WTC11 (cell line): ENCODE results near the gene FBXO31. TPM values are rescaled to one million over a fixed set of nuclear protein-coding genes. Genes with fewer than 3 reads are reported as not detected.
A peak's percentile ranks its signal among the peaks of the same experiment; 100 is the strongest.

Experiments used
- ATAC-seq: fragments of 200-7000 bp; cut with Tn5 transposase; 2 replicates; pipeline ENCODE4 v1.10.0; 2021; ENCODE audit warnings: mild to moderate bottlenecking, moderate library complexity
- CTCF ChIA-PET: fragments of 300-600 bp; sonication (Branson Sonifier 250); formaldehyde crosslinking; loops from one replicate; lab custom pipeline; 2021; ENCODE audit warnings: antibody characterized with exemption; lab: Charles Lee
- POLR2A ChIA-PET: fragments of 350-600 bp; sonication (Branson Sonifier 250); formaldehyde crosslinking; loops from one replicate; lab custom pipeline; 2021; ENCODE audit warnings: antibody characterized with exemption; lab: Charles Lee
- DNase-seq: peaks from one replicate; pipeline ENCODE4 v3.0.0; 2021; ENCODE audit warnings: low spot score
- H3K27ac Mint-ChIP-seq: 2 replicates; pipeline ENCODE4 v1.8.0; 2021; ENCODE audit warnings: mixed read lengths
- H3K27me3 Mint-ChIP-seq: 2 replicates; pipeline ENCODE4 v1.8.0; 2021; ENCODE audit warnings: low read depth, mild to moderate bottlenecking, moderate library complexity, mixed read lengths
- H3K36me3 Mint-ChIP-seq: 2 replicates; pipeline ENCODE4 v1.8.0; 2021; ENCODE audit warnings: mixed read lengths
- H3K4me1 Mint-ChIP-seq: 2 replicates; pipeline ENCODE4 v1.8.0; 2022; ENCODE audit warnings: mixed read lengths
- H3K4me3 Mint-ChIP-seq: 2 replicates; pipeline ENCODE4 v1.8.0; 2021; ENCODE audit warnings: mild to moderate bottlenecking, moderate library complexity, mixed read lengths
- H3K9me3 Mint-ChIP-seq: 2 replicates; pipeline ENCODE4 v1.8.0; 2021; ENCODE audit warnings: mixed read lengths
- CTCF ChIP-seq: fragments of 200-600 bp; IDR thresholded peaks from 2 replicates; pipeline ENCODE4 v1.8.0; 2022; ENCODE audit warnings: antibody characterized with exemption
- FOXJ3 ChIP-seq: sonication (generic); formaldehyde crosslinking; IDR thresholded peaks from 2 replicates; pipeline ENCODE4 v1.9.0; 2021; ENCODE audit warnings: missing genetic modification reagents, mild to moderate bottlenecking, borderline replicate concordance
- FOXP1 ChIP-seq: sonication (generic); formaldehyde crosslinking; IDR thresholded peaks from 2 replicates; pipeline ENCODE4 v1.8.0; 2022; ENCODE audit warnings: missing genetic modification reagents, mild to moderate bottlenecking, moderate library complexity, borderline replicate concordance
- GABPB1 ChIP-seq: sonication (generic); formaldehyde crosslinking; IDR thresholded peaks from 2 replicates; pipeline ENCODE4 v1.8.1; 2023; ENCODE audit warnings: mild to moderate bottlenecking, missing genetic modification reagents
- HMGA2 ChIP-seq: fragments of 250-450 bp; sonication (Bioruptor Pico); IDR thresholded peaks from 2 replicates; pipeline ENCODE4 v1.4.0; 2021; ENCODE audit warnings: mild to moderate bottlenecking, moderate library complexity
- JAZF1 ChIP-seq: fragments of 250-450 bp; sonication (Bioruptor Pico); IDR thresholded peaks from 2 replicates; pipeline ENCODE4 v1.9.0; 2021; ENCODE audit warnings: moderate library complexity, mild to moderate bottlenecking, inconsistent platforms
- JUN ChIP-seq: sonication (generic); formaldehyde crosslinking; IDR thresholded peaks from 2 replicates; pipeline ENCODE4 v1.8.0; 2023; ENCODE audit warnings: mild to moderate bottlenecking, missing genetic modification reagents
- KAT7 ChIP-seq: sonication (generic); formaldehyde crosslinking; IDR thresholded peaks from 2 replicates; pipeline ENCODE4 v1.8.1; 2023; ENCODE audit warnings: missing genetic modification reagents, mild to moderate bottlenecking, borderline replicate concordance
- MXD4 ChIP-seq: fragments of 250-450 bp; sonication (Bioruptor Pico); IDR thresholded peaks from 2 replicates; pipeline ENCODE4 v1.8.0; 2021; ENCODE audit warnings: mild to moderate bottlenecking, moderate library complexity, borderline replicate concordance
- ZBTB21 ChIP-seq: sonication (generic); formaldehyde crosslinking; IDR thresholded peaks from 2 replicates; pipeline ENCODE4 v1.8.1; 2023; ENCODE audit warnings: mild to moderate bottlenecking, missing genetic modification reagents, borderline replicate concordance
- ZNF121 ChIP-seq: sonication (generic); formaldehyde crosslinking; IDR thresholded peaks from 2 replicates; pipeline ENCODE4 v1.8.0; 2023; ENCODE audit warnings: missing genetic modification reagents
- total RNA-seq: library from RNA; stranded (reverse); gene quantifications from 3 replicates; pipeline ENCODE4 v1.2.3, GENCODE V29; 2021
- TF ChIP-seq, protein P1 (sequence below): fragments of 250-450 bp; sonication (Bioruptor Pico); IDR thresholded peaks from 2 replicates; pipeline ENCODE4 v1.9.0; 2021; ENCODE audit warnings: mild to moderate bottlenecking
- TF ChIP-seq, protein P2 (sequence below): fragments of 250-450 bp; sonication (Bioruptor Pico); IDR thresholded peaks from 2 replicates; pipeline ENCODE4 v1.9.0; 2021; ENCODE audit warnings: mild to moderate bottlenecking, borderline replicate concordance
- TF ChIP-seq, protein P3 (sequence below): sonication (generic); formaldehyde crosslinking; IDR thresholded peaks from 2 replicates; pipeline ENCODE4 v1.8.1; 2023; ENCODE audit warnings: mild to moderate bottlenecking, missing genetic modification reagents, moderate library complexity
- TF ChIP-seq, protein P4 (sequence below): sonication (generic); formaldehyde crosslinking; IDR thresholded peaks from 2 replicates; pipeline ENCODE4 v1.8.1; 2022; ENCODE audit warnings: missing genetic modification reagents, borderline replicate concordance

Gene FBXO31
- total RNA-seq, 1 experiment from 2014 or later, result 22.6 TPM

DNA sequence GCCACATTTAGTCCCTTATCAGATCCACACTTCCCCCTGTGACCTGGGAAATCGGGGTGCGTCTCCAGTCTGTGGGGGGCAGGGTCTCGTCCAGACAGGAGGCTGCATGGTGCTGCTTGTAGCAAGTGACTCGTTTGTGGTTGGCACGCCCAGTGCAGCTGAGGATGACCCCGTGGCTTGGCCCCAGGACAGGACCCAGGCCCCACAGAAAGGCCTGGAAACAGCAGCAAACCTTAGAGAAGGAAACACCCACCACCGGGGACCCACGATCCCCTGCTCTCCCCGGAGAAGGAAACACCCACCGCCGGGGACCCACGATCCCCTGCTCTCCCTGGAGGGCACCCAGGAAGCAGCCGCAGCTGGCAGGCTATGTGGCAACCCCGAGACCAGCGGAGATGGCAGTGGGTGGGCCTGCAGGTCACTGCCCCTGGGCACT is 58.1 kb downstream of the FBXO31 start:
- no peak overlapping the region for H3K27ac Mint-ChIP-seq
- no peak overlapping the region for H3K4me3 Mint-ChIP-seq
- CTCF ChIA-PET, result interaction anchor here (0.7 to 1.4 kb wide), 2 partner anchors 9 to 27 kb away, joined by 3 read pairs; no protein-coding TSS in a partner anchor

DNA sequence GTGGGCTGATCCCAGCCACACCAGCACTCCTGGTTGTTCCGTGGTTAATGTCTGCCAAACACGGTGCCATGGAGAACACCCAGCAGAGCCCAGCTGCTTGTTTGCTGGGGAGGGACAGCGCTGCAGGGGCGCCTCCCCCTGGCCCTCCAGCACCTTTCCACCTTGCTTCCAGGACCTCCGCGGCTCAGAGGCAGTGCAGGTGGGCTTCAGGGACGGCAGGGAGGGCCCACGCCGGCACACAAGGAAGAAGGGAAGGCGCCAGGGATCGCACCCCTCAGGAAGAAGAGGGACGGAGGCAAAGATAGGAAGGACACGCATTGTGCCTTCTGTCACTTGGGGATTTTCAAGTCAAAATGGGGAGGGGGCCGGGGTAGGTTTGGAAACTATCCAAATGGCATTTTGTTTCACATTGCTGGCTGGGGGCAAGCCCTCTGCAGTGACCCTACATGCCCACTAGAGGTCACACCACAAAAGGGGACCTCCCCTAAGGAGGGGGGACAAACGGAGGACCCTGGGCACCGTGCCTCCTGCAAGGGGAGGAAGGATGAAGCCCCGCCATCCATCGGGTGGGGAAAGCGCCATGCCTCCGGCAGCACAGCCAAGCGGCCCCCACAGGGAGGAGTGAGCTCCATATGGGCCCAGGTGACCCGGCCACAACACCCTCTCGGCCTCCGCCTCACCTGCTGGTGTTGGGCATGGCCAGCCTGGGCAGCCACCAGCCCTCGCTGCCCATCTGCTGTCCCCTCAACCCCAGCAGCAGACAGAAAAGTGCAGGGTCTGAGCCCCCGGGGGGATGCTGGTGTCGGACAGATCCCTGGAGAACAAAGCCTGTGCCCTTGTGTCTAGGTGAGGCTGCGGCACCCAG is 58.9 kb downstream of the FBXO31 start:
- Mint-ChIP-seq H3K27ac (no peak overlapping the region), H3K27me3 (no peaks in the 10 kb centered on the region), H3K36me3 (no peaks in the 10 kb centered on the region), H3K4me3 (no peak overlapping the region), H3K4me1 (0 out of 2 replicates have a peak, but pooled peaks cover 5% of the 10 kb centered on the region), H3K9me3 (no peaks in the 10 kb centered on the region)
- ATAC-seq, result peak; percentile 90
- POLR2A ChIA-PET, result interaction anchor here (0.7 kb wide), 1 partner anchor 1221 kb away, joined by 3 read pairs; no protein-coding TSS in a partner anchor
- CTCF ChIA-PET, result interaction anchor here (0.7 to 1.4 kb wide), 5 partner anchors 10 to 1571 kb away, joined by 3 to 4 read pairs (median 3); partner anchors contain the start of gene FBXO31
- DNase-seq, result peak; percentile 78
- TF ChIP-seq HMGA2 (CRISPR knock-in tag) (no peak), ZBTB21 (CRISPR knock-in tag) (no peak), CTCF (peak; percentile 84), FOXJ3 (CRISPR knock-in tag) (no peak), MXD4 (no peak), FOXP1 (CRISPR knock-in tag) (no peak)
- TF ChIP-seq, protein P1, sequence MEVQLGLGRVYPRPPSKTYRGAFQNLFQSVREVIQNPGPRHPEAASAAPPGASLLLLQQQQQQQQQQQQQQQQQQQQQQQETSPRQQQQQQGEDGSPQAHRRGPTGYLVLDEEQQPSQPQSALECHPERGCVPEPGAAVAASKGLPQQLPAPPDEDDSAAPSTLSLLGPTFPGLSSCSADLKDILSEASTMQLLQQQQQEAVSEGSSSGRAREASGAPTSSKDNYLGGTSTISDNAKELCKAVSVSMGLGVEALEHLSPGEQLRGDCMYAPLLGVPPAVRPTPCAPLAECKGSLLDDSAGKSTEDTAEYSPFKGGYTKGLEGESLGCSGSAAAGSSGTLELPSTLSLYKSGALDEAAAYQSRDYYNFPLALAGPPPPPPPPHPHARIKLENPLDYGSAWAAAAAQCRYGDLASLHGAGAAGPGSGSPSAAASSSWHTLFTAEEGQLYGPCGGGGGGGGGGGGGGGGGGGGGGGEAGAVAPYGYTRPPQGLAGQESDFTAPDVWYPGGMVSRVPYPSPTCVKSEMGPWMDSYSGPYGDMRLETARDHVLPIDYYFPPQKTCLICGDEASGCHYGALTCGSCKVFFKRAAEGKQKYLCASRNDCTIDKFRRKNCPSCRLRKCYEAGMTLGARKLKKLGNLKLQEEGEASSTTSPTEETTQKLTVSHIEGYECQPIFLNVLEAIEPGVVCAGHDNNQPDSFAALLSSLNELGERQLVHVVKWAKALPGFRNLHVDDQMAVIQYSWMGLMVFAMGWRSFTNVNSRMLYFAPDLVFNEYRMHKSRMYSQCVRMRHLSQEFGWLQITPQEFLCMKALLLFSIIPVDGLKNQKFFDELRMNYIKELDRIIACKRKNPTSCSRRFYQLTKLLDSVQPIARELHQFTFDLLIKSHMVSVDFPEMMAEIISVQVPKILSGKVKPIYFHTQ (CRISPR knock-in tag), result no peak

More for the DNA sequence above, 58.1 kb downstream of the FBXO31 start:
- Mint-ChIP-seq H3K4me1 (0 out of 2 replicates have a peak, but pooled peaks cover 5% of the 10 kb centered on the region), H3K9me3 (no peaks in the 10 kb centered on the region), H3K27me3 (no peaks in the 10 kb centered on the region), H3K36me3 (no peaks in the 10 kb centered on the region)
- no peak for DNase-seq
- no peak for ATAC-seq
- TF ChIP-seq CTCF (no peak), ZNF121 (CRISPR knock-in tag) (no peak), KAT7 (CRISPR knock-in tag) (no peak), GABPB1 (CRISPR knock-in tag) (no peak), JAZF1 (CRISPR knock-in tag) (no peak), JUN (CRISPR knock-in tag) (no peak)
- TF ChIP-seq, protein P2, sequence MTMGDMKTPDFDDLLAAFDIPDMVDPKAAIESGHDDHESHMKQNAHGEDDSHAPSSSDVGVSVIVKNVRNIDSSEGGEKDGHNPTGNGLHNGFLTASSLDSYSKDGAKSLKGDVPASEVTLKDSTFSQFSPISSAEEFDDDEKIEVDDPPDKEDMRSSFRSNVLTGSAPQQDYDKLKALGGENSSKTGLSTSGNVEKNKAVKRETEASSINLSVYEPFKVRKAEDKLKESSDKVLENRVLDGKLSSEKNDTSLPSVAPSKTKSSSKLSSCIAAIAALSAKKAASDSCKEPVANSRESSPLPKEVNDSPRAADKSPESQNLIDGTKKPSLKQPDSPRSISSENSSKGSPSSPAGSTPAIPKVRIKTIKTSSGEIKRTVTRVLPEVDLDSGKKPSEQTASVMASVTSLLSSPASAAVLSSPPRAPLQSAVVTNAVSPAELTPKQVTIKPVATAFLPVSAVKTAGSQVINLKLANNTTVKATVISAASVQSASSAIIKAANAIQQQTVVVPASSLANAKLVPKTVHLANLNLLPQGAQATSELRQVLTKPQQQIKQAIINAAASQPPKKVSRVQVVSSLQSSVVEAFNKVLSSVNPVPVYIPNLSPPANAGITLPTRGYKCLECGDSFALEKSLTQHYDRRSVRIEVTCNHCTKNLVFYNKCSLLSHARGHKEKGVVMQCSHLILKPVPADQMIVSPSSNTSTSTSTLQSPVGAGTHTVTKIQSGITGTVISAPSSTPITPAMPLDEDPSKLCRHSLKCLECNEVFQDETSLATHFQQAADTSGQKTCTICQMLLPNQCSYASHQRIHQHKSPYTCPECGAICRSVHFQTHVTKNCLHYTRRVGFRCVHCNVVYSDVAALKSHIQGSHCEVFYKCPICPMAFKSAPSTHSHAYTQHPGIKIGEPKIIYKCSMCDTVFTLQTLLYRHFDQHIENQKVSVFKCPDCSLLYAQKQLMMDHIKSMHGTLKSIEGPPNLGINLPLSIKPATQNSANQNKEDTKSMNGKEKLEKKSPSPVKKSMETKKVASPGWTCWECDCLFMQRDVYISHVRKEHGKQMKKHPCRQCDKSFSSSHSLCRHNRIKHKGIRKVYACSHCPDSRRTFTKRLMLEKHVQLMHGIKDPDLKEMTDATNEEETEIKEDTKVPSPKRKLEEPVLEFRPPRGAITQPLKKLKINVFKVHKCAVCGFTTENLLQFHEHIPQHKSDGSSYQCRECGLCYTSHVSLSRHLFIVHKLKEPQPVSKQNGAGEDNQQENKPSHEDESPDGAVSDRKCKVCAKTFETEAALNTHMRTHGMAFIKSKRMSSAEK, result no peak
- TF ChIP-seq, protein P3, sequence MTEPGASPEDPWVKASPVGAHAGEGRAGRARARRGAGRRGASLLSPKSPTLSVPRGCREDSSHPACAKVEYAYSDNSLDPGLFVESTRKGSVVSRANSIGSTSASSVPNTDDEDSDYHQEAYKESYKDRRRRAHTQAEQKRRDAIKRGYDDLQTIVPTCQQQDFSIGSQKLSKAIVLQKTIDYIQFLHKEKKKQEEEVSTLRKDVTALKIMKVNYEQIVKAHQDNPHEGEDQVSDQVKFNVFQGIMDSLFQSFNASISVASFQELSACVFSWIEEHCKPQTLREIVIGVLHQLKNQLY (CRISPR knock-in tag), result no peak
- TF ChIP-seq, protein P4, sequence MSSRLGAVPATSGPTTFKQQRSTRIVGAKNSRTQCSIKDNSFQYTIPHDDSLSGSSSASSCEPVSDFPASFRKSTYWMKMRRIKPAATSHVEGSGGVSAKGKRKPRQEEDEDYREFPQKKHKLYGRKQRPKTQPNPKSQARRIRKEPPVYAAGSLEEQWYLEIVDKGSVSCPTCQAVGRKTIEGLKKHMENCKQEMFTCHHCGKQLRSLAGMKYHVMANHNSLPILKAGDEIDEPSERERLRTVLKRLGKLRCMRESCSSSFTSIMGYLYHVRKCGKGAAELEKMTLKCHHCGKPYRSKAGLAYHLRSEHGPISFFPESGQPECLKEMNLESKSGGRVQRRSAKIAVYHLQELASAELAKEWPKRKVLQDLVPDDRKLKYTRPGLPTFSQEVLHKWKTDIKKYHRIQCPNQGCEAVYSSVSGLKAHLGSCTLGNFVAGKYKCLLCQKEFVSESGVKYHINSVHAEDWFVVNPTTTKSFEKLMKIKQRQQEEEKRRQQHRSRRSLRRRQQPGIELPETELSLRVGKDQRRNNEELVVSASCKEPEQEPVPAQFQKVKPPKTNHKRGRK (CRISPR knock-in tag), result no peak
- POLR2A ChIA-PET, result no interaction called here
